GM20431 (cell line): ENCODE data around the gene GPR152.
"Not testable (repeated sequence)": the region's sequence is repeated elsewhere in the genome, so short reads cannot be mapped to it uniquely, and the experiment has no call there.

Source experiments
- in situ Hi-C: fragments of 300-500 bp; cut with MseI, MboI; formaldehyde crosslinking; loops from one replicate; pipeline ENCODE4 v1.15.0; 2020; ENCODE audit warnings: low sequenced_read_pairs; ENCODE audit not compliant: unreplicated experiment

GPR152 gene

GRCh38 chr11:67415501-67416304 lies 36.8 kb downstream of the GPR152 start, which contains the start of gene CARNS1:
CARNS1 (plus strand) TSS chr11:67415678; CDS start chr11:67416200, 522 bp downstream.
- in situ Hi-C loops, result no loop called here

GRCh38 chr11:67413266-67413849 lies 39.2 kb downstream of the GPR152 start:
- in situ Hi-C loops, result no loop called here

- in situ Hi-C loops, result no loop called here
Measured at GRCh38 chr11:67412495-67413179, 39.9 kb downstream of the GPR152 start.

GRCh38 chr11:67411785-67412152 lies 40.8 kb downstream of the GPR152 start:
- in situ Hi-C loops, result no loop called here

- in situ Hi-C loops, result no loop called here
Measured at GRCh38 chr11:67410984-67411784, 41.3 kb downstream of the GPR152 start.

- in situ Hi-C loops, result no loop called here
Measured at GRCh38 chr11:67410369-67410831, 42.1 kb downstream of the GPR152 start.

- in situ Hi-C loops, result no loop called here
Measured at GRCh38 chr11:67409781-67410368, 42.7 kb downstream of the GPR152 start.

GRCh38 chr11:67409261-67409666 lies 43.3 kb downstream of the GPR152 start:
- in situ Hi-C loops, result no loop called here

- in situ Hi-C loops, result no loop called here
Measured at GRCh38 chr11:67408437-67409200, 43.9 kb downstream of the GPR152 start.

- in situ Hi-C loops, result no loop called here
Measured at GRCh38 chr11:67407688-67408163, 44.8 kb downstream of the GPR152 start.

- in situ Hi-C loops, result no loop called here
Measured at GRCh38 chr11:67406969-67407687, 45.4 kb downstream of the GPR152 start.

- in situ Hi-C loops, result no loop called here
Measured at GRCh38 chr11:67406420-67406968, 46.0 kb downstream of the GPR152 start.

GRCh38 chr11:67405688-67406339 lies 46.7 kb downstream of the GPR152 start:
- in situ Hi-C loops, result no loop called here

GRCh38 chr11:67405196-67405567 lies 47.3 kb downstream of the GPR152 start:
- in situ Hi-C loops, result no loop called here

GRCh38 chr11:67404515-67405195 lies 47.9 kb downstream of the GPR152 start:
- in situ Hi-C loops, result no loop called here

GRCh38 chr11:67403085-67403484 lies 49.4 kb downstream of the GPR152 start:
- in situ Hi-C loops, result not testable (repeated sequence)

GRCh38 chr11:67402192-67402839 lies 50.2 kb downstream of the GPR152 start:
- in situ Hi-C loops, result not testable (repeated sequence)
